ENCODE results near the gene CETN1. TPM values are rescaled to one million over a fixed set of nuclear protein-coding genes. Genes with fewer than 3 reads are reported as not detected.

Gene CETN1
- total and polyA plus RNA-seq, 2 of the 13 experiments (the other 11 are each of a cell fraction or from before 2014, with no cell fraction given), result not detected

DNA sequence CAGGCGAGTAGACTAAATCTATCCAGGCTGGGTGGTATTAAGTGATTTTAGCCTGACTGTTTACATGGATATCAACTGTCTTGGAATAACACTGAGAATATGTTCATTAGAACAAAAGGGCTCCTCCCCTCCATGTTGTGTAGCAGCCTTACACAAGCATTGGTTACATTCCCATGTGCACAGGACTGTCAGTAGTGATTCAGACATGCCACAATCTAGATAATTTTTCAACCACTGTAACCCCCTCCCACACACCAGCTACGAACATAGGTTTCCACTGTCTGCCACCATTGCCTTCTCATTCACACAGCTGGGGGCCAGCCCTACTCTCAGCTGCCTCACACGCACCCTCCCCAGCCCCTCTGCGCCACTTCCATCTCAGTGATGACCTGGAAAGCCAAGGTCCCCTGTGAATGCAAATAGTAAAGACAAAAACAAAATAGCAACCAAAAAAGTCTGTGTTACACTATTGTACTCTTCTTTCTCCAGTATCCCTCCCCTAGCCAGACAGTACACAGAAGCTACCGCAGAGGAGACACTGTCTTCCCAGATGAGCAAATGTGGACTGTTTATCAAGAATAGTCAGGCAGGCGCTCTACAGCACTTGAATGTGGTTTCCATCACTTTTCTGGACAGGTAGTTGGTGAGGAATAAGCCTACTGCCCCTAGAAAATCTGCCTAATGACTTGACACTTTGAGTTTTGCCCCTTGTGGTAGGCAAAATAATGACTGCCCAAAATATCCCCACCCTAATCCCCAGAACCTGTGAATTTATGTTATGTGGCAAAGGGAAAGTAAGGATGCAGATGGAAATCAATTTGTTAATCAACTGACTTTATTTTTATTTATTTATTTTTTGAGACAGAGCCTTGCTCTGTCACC lies 49.3 kb downstream of the CETN1 start (continued):
- TF ChIP-seq, protein P1, sequence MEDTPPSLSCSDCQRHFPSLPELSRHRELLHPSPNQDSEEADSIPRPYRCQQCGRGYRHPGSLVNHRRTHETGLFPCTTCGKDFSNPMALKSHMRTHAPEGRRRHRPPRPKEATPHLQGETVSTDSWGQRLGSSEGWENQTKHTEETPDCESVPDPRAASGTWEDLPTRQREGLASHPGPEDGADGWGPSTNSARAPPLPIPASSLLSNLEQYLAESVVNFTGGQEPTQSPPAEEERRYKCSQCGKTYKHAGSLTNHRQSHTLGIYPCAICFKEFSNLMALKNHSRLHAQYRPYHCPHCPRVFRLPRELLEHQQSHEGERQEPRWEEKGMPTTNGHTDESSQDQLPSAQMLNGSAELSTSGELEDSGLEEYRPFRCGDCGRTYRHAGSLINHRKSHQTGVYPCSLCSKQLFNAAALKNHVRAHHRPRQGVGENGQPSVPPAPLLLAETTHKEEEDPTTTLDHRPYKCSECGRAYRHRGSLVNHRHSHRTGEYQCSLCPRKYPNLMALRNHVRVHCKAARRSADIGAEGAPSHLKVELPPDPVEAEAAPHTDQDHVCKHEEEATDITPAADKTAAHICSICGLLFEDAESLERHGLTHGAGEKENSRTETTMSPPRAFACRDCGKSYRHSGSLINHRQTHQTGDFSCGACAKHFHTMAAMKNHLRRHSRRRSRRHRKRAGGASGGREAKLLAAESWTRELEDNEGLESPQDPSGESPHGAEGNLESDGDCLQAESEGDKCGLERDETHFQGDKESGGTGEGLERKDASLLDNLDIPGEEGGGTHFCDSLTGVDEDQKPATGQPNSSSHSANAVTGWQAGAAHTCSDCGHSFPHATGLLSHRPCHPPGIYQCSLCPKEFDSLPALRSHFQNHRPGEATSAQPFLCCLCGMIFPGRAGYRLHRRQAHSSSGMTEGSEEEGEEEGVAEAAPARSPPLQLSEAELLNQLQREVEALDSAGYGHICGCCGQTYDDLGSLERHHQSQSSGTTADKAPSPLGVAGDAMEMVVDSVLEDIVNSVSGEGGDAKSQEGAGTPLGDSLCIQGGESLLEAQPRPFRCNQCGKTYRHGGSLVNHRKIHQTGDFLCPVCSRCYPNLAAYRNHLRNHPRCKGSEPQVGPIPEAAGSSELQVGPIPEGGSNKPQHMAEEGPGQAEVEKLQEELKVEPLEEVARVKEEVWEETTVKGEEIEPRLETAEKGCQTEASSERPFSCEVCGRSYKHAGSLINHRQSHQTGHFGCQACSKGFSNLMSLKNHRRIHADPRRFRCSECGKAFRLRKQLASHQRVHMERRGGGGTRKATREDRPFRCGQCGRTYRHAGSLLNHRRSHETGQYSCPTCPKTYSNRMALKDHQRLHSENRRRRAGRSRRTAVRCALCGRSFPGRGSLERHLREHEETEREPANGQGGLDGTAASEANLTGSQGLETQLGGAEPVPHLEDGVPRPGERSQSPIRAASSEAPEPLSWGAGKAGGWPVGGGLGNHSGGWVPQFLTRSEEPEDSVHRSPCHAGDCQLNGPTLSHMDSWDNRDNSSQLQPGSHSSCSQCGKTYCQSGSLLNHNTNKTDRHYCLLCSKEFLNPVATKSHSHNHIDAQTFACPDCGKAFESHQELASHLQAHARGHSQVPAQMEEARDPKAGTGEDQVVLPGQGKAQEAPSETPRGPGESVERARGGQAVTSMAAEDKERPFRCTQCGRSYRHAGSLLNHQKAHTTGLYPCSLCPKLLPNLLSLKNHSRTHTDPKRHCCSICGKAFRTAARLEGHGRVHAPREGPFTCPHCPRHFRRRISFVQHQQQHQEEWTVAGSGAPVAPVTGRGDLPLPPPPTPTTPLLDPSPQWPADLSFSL (CRISPR knock-in tag; IDR thresholded peaks at IDR 0.05), result no peak
- TF ChIP-seq MAZ (IDR thresholded peaks at IDR 0.05; ENCODE audit: borderline replicate concordance, low read depth, low read length) (no peak), MAZ (CRISPR knock-in tag; IDR thresholded peaks at IDR 0.05; ENCODE audit: low read depth) (no peak), HOXA3 (CRISPR knock-in tag; IDR thresholded peaks at IDR 0.05) (no peak)

DNA sequence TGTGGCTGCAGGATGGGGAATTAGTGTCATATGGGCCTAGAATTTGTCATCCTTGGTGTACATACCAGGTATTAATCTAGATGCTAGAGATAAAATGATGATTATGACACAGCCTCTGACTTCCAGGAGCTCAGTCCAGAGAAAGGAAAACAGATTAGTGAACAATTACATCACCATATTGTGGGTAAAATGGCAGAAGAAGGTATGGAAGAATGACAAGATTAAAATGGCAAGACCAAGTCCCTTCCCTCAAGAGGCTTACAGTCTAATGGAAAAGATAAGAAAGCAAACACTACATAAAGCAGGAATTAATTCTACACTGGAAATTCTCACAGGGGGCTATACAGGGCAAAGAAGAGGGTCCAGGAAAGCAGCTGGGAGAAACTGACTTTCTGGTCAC lies 51.4 kb downstream of the CETN1 start:
- TF ChIP-seq ZKSCAN5 (CRISPR knock-in tag; IDR thresholded peaks at IDR 0.05) (no peak), CREB1 (IDR thresholded peaks at IDR 0.05) (peak; percentile 36; the same call in 1 of the 2 replicates), CREB1 (CRISPR knock-in tag; IDR thresholded peaks at IDR 0.05) (no peak), ZNF460 (CRISPR knock-in tag; IDR thresholded peaks at IDR 0.05; ENCODE audit: borderline replicate concordance) (no peak)
- no peak overlapping the region for H3K4me2 ChIP-seq (ENCODE audit: low read depth, low read length)
- CTCF ChIA-PET (ENCODE audit: low intra/inter-chr PET ratio, low total read pairs), result no interaction called here
- no peaks in the 10 kb centered on the region for H3K79me2 ChIP-seq (ENCODE audit: insufficient read depth, low read length)
- peaks cover 11% of the 10 kb centered on the region; the same call in 1 of the 2 replicates for H3K4me1 ChIP-seq (ENCODE audit: insufficient read depth, low read length)
- no peaks in the 10 kb centered on the region; a peak in 1 of 5 replicates for H3K27me3 ChIP-seq (ENCODE audit: control insufficient read depth in 1 of 2, insufficient read depth in 2 of 2, low read length in 2 of 2)
- POLR2A ChIA-PET, result no interaction called here
- DNase-seq (ENCODE audit: low spot score) (no peak), ATAC-seq (no peak), FAIRE-seq (no peak)
- H3K4me3 ChIP-seq (replicated peaks in 1 of 3; ENCODE audit: insufficient read depth in 1 of 3, low read depth in 2 of 3, low read length in 3 of 3), result no peak overlapping the region
- in situ Hi-C loops (cut with HindIII; ENCODE audit: extremely low pct_ligation_motif_present, low pct_unique_long_range_greater_than_20kb), result no loop called here
- no TSS peak for BruUV-seq (replicated peaks)
- no peak overlapping the region for H3K27ac ChIP-seq (ENCODE audit: extremely low read length, insufficient read depth, low read length)
- no peak overlapping the region for H2AFZ ChIP-seq (ENCODE audit: low read length)
- intact Hi-C loops (cut with micrococcal nuclease; ENCODE audit: unreplicated experiment), result no loop called here
- H4K20me1 ChIP-seq (ENCODE audit: insufficient read depth, low read length), result no peaks in the 10 kb centered on the region
- H3K36me3 ChIP-seq (replicated peaks in 1 of 2; ENCODE audit: control insufficient read depth in 1 of 2, insufficient read depth in 2 of 2, low read length in 2 of 2), result no peaks in the 10 kb centered on the region
- no peaks in the 10 kb centered on the region for H3K9me3 ChIP-seq (ENCODE audit: low read length)
- no peak overlapping the region for H3K9ac ChIP-seq (ENCODE audit: insufficient read depth, low read depth, low read length)

All from HepG2 (cell line).